H54 (cell line): ENCODE measurements around the gene SCYGR3.

Experiments used
- DNase-seq: peaks from one replicate; pipeline ENCODE4 v3.0.0; 2011; ENCODE audit warnings: low spot score, mixed read lengths; ENCODE audit not compliant: insufficient read length
- FAIRE-seq: peaks from 3 replicates; lab custom pipeline; 2011; peaks lifted over from hg19 to GRCh38; lab: Jason Lieb, UNC
- POLR2A ChIP-seq: IDR thresholded peaks from 2 replicates; pipeline ENCODE4 v1.6.1; 2011; ENCODE audit warnings: low read depth, mild to moderate bottlenecking, low read length

SCYGR3 gene

GRCh38 chr2:227565080-227565479 is 49.6 kb downstream of the SCYGR3 start:
- DNase-seq, result no peak
- TF ChIP-seq POLR2A, result no peak
- FAIRE-seq, result no peak
